ENCODE data around the gene OR6K2. TPM values are rescaled to one million over a fixed set of nuclear protein-coding genes. Genes with fewer than 3 reads are reported as not detected.
"Not testable (repeated sequence)": the region's sequence is repeated elsewhere in the genome, so short reads cannot be mapped to it uniquely, and the experiment has no call there.

Gene OR6K2, protein sequence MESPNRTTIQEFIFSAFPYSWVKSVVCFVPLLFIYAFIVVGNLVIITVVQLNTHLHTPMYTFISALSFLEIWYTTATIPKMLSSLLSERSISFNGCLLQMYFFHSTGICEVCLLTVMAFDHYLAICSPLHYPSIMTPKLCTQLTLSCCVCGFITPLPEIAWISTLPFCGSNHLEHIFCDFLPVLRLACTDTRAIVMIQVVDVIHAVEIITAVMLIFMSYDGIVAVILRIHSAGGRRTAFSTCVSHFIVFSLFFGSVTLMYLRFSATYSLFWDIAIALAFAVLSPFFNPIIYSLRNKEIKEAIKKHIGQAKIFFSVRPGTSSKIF
- not detected in 2 replicates for total RNA-seq (2014; rRNA removed; shearing (Covaris generic); ENCODE audit: low replicate concordance)

DNA sequence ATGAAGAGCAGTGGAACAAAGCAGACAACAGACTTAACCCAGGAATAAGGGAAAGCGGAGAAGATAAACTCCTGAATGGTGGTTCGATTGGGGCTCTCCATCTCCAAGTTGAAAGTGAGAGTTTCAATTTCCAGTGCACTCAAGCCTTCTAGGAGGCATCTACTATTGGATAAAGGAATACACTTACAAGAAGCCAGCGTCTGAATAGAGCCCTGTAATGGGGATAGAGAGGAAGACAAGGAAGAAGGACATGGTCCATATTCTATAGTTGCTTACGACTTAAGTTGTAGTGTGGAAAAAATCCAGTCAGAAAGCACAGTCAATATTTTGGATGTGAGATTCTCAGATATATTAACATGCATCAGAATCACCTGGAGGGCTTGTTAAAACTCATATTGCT, at the start of gene OR6K2:
Gene OR6K2, minus strand, starts transcription at position 101 of the 400 bp plus-strand sequence. Its CDS starts 0 bp downstream, at position 101.
- DNase-seq (ENCODE audit: low read depth), result no peak
- in situ Hi-C loops (cut with HindIII; ENCODE audit: low pct_unique_long_range_greater_than_20kb, low sequenced_read_pairs), result no loop called here

DNA sequence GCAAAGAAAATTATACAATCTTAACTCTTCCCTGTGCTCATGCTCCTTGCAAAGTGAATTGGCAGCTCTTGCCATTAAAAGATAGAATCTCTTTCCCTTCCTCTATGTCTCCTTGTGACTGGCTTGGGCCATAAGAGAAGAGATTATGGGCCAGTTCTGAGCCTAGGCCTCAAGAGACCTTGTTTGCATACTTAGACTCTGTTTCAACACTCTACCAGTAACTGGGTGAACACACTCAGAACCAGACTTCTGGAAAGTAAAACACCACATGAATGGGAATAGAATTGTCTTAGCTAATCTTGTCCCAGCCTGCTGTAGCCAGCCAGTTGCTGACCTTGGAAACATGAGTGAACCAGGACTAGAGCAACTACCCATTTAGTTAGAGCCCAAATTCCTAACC, 35.4 kb upstream of the OR6K2 start:
- no peak for DNase-seq (ENCODE audit: low read depth)
- in situ Hi-C loops (cut with HindIII; ENCODE audit: low pct_unique_long_range_greater_than_20kb, low sequenced_read_pairs), result no loop called here

DNA sequence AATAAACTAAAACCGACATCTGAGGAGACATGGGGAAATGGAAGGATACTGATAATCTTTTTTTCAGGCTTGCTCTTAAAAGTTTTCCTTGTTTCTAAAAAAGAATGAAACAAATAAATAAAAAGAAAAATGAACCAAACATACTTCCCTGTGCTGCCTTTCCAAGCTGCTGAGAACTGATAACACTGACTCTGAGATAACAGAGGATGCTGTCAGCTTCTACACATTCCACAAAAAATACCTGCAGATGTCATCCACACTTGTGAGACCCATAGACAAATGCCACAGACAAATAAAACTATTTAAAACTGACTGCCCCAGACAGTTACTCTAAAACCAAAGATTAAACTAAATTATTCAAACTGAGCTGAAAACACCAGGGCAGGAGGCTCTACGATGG, 32.1 kb upstream of the OR6K2 start:
- DNase-seq (ENCODE audit: low read depth), result no peak
- in situ Hi-C loops (cut with HindIII; ENCODE audit: low pct_unique_long_range_greater_than_20kb, low sequenced_read_pairs), result no loop called here

DNA sequence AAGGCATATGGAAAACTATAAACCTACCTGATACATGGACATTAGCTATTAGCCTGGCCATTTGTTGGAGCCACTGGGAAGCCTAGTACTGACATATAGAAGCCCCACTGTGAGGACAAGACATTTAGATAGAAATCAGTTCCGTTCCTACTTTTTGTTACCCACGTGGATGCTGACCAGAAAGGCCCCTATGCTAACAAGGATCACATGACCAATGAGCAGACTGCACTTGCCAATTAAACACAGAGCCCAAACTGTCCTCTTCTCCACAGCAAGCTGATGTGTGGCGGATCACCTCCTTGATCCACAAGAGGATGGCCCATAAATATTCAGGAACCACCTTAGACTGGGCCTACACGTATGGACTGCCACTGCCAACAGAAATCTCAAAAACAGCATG, 31.3 kb upstream of the OR6K2 start:
- in situ Hi-C loops (cut with HindIII; ENCODE audit: low pct_unique_long_range_greater_than_20kb, low sequenced_read_pairs), result no loop called here

DNA sequence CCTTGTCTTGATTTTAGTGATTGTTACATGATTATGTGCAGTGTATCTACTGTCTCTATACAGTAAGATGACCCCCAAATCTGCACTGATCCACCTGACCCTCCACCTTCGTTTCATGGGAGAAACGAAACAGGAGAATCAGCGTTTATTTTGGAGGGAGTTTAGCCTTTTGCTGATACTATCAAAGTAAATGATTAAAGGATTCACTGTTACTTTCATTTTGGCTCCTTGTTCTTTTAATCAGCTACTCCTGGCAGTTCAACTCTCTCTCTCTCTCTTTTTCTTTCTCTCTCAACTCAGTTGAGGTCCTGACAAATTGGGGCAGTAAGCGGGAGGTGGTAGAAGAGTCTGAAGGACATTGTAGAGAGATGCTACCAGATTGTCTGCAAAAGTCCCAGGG, 30.0 kb upstream of the OR6K2 start:
- in situ Hi-C loops (cut with HindIII; ENCODE audit: low pct_unique_long_range_greater_than_20kb, low sequenced_read_pairs), result no loop called here

More for the DNA sequence above, 31.3 kb upstream of the OR6K2 start:
- no peak for DNase-seq (ENCODE audit: low read depth)

DNA sequence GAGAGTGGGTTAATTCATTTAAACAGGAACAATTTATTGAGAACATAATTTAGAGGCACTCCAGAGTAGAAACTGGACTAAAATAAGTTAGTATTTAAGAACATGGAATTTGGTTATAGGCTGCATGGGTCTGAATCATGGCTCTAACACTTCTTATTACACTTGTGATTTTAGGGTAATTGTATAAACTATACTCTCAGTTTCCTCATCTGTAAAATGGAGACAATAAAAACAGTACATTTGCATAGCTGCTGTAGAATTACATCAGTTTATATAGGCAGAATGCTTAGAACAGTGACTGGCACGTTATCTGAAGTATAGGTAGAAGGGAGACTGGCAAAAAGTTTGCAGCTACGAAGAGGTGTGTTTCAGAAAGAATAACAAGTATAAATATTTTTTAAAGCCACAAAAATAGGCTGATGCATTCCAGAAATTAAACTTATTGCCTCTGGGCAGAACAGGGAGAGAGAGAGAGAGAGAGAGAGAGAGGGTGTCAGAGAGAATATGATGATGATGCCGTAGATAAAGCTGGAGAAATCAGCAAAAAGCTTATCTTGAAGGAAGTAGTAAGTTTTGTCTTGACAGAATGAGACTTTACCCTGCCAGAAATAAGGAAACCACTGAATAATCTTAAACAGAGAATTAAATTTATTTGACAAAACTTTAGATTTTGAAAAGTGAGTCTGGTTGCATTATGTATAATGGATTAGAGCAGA, 28.2 kb upstream of the OR6K2 start:
- no peak for DNase-seq (ENCODE audit: low read depth)
- in situ Hi-C loops (cut with HindIII; ENCODE audit: low pct_unique_long_range_greater_than_20kb, low sequenced_read_pairs), result no loop called here

More for the DNA sequence above, 30.0 kb upstream of the OR6K2 start:
- DNase-seq (ENCODE audit: low read depth), result no peak

DNA sequence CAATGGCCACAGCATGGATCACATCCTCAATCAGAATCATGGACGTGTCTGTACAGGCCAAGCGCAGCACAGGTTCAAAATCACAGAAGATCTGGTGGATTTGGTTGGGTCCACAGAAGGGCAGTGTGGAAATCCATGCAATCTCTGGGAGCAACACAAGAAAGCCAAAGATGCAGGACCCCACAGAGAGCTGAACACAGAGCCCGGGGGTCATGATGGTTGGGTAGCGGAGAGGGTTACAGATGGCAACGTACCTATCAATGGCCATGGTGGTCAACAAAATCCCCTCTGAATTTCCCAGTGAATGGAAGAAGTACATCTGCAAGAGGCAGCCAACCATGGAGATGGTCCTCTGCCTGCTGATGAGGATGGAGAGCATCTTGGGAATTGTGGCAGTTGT, 24.0 kb upstream of the OR6K2 start:
- no peak for DNase-seq (ENCODE audit: low read depth)
- in situ Hi-C loops (cut with HindIII; ENCODE audit: low pct_unique_long_range_greater_than_20kb, low sequenced_read_pairs), result no loop called here

DNA sequence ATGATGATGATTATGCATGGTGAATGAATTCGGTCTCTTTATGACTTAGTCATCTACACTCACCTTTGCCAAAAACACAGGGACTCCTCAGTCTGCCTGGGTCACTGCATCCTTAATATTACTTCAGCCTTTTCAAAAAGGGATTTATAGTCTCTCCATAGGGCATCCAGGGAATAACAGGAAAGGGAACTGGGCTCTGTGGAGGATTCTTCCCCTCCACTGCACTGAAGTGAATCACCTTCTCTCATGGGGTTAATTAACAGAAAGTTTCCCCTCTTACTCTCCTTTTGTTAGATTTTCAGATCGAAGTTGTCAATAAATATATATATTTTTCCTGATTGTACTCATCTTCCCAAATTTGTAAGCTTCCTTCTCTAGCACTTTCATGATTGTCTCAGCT, 20.2 kb upstream of the OR6K2 start, which contains the start of gene OR6K3:
Gene OR6K3, minus strand, starts transcription at position 101 of the 400 bp plus-strand sequence. CDS start 2,605 bp downstream, outside the sequence.
- in situ Hi-C loops (cut with HindIII; ENCODE audit: low pct_unique_long_range_greater_than_20kb, low sequenced_read_pairs), result no loop called here
- no peak for DNase-seq (ENCODE audit: low read depth)

DNA sequence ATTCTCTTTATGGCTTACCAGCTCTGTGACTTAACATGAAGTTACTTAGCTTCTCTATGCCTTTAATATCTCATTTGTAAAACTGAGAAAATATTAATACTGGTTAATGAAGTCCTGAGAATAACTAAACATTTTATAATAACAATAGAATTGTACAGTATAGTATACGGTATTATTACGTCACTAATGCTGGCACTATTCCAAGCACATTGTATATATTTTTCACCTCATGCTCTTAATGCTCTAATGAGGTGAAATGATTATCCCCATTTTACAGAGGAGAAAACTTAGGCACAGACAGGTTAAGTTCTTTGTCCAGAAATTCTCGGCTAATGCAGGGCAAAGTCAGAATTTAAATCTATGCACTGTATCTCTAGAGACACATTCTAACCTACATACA, 19.2 kb upstream of the OR6K2 start:
- DNase-seq (ENCODE audit: low read depth), result no peak
- in situ Hi-C loops (cut with HindIII; ENCODE audit: low pct_unique_long_range_greater_than_20kb, low sequenced_read_pairs), result no loop called here

DNA sequence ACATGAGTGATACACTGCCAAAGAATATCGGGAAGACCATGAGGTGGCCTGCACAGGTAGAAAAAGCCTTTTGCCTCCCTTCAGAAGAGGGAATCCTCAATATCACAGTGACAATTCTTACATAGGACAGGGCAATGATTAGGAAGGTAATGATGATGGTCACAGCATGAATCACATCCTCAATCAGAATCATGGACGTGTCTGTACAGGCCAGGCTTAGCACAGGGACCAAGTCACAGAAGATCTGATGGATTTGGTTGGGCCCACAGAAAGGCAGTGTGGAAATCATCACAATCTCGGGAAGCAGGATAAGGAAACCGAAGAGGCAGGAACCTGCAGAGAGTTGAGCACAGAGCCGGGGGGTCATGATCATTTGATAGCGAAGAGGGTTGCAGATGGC, 16.9 kb upstream of the OR6K2 start:
- in situ Hi-C loops (cut with HindIII; ENCODE audit: low pct_unique_long_range_greater_than_20kb, low sequenced_read_pairs), result no loop called here
- no peak for DNase-seq (ENCODE audit: low read depth)

DNA sequence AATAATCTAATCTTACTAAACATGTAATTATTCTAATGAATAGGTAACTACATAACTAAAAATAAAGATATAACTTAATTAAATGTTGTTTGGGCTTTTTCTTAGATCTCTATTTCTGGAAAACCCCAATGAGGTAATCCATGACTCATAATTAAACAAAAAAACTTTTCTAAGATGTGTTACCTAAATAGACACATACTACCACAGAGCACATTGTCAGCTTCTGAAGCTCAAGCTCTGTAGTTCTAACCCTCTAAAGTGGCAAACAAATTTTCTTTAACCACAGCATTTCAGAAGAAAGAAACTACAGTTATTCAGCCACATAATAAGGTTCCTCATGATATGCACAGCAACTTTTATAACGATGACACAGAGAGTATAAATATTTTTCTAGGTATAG, 15.9 kb upstream of the OR6K2 start:
- no peak for DNase-seq (ENCODE audit: low read depth)
- in situ Hi-C loops (cut with HindIII; ENCODE audit: low pct_unique_long_range_greater_than_20kb, low sequenced_read_pairs), result no loop called here

DNA sequence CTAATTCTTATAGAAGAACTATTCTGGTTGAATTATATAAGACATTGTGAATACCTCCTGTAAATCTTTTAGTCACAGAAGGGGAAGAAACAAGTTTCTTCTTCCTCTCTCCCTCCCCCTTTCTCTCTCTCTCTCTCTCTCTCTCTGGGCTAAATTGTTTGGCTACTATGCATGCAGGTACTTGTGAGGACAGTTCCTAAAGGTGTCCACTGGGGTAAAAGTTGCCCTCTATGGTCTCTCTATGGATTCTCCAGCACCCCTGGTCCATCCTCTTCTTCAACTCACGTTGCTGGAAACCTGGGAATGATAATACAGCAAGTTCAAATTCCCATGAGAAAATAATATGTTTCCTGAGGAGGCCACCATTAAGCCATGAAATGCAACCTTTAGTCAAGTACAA, 14.3 kb upstream of the OR6K2 start:
- in situ Hi-C loops (cut with HindIII; ENCODE audit: low pct_unique_long_range_greater_than_20kb, low sequenced_read_pairs), result no loop called here
- no peak for DNase-seq (ENCODE audit: low read depth)

DNA sequence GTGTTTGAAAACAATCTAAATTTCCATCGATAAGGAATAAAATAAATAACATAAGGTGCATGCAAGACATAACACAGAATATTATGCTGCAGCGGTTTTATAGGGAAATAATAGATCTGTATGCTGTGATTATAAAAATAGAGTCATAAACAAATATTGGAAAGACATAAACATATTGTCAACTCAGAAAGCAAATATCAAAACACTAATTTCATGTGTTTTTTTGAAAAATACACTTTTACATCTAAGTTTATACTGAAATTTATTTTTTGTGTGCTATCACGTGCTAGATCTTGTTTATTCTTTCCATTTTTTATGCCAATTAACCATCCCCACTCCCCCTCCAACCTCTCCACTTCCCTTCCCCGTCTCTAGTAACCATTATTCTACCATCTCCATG, 10.6 kb upstream of the OR6K2 start:
- in situ Hi-C loops (cut with HindIII; ENCODE audit: low pct_unique_long_range_greater_than_20kb, low sequenced_read_pairs), result no loop called here
- no peak for DNase-seq (ENCODE audit: low read depth)

DNA sequence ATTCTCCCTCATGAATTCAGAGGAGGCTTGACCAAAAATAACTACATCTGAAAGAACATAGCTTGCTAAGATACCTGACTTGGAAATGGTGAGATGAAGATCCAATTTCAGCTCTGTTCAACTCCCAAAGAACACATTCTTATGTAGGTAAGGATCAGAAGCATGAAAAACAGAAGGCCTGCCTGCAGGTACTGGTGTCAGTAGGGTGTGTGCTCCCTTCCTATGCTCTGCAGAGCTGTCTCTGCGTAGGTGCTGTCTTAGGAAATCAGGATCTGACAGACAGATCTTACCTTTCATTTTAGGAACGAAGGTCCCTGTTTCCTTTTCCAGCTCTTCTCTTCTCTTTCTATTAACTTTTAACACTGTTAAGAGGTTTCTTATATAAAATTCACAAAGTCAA, 5.6 kb upstream of the OR6K2 start:
- DNase-seq (ENCODE audit: low read depth), result no peak
- in situ Hi-C loops (cut with HindIII; ENCODE audit: low pct_unique_long_range_greater_than_20kb, low sequenced_read_pairs), result no loop called here

DNA sequence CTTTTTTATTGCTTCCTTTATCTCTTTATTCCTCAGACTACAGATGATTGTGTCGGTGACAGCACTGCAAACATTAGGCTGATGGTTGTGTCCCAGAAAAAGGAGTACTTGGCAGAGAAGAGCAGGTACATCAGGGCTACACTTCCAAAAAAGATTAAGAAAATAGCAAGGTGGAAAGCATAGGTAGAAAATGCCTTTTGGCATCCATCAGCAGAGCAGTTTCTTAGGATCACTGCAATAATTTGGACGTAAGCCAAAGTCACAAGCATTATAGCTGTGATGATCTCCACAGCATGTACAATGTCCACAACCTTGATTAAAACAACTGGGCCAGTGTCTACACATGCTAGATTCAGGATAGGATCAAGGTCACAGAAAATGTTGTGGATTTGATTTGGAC, 5.9 kb downstream of the OR6K2 start:
- DNase-seq (ENCODE audit: low read depth), result no peak
- in situ Hi-C loops (cut with HindIII; ENCODE audit: low pct_unique_long_range_greater_than_20kb, low sequenced_read_pairs), result no loop called here

DNA sequence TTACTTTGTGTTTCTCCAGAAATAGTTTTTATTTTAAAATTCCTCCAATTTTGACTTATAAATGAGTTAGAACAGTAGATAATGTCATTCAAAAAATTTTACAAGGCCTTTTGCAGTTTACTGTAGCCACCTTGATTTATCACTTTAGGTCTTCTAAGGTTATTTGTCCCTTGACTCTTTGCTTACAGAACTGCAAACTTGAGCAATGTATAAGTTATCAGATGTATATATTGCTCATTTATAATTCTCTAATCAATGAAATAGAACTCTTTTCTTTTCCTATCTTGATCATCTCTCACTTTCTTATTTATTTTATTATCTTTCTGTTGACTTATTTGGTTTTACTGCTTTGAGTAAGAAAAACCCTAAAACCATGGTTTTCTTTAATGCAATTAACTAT, 8.1 kb downstream of the OR6K2 start:
- no peak for DNase-seq (ENCODE audit: low read depth)
- in situ Hi-C loops (cut with HindIII; ENCODE audit: low pct_unique_long_range_greater_than_20kb, low sequenced_read_pairs), result no loop called here

DNA sequence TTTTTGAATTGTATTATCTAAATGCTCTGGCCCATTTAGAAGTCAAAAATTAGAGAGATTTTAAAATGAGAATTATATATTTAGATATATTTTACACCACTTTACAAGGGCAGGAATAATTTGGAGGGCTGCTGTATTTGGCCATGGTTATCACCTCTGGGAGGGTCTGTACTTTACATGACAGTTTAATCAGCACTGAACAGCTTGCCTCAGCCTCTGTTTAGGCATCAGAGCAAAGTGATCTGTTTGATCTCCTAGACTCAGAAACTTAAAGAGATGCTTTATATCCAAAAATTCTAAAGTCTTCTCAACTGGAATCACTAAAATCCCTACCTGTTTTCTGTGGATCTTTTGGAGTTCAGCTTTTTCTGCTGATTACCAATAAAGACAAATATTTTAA, 8.5 kb downstream of the OR6K2 start:
- DNase-seq (ENCODE audit: low read depth), result no peak
- in situ Hi-C loops (cut with HindIII; ENCODE audit: low pct_unique_long_range_greater_than_20kb, low sequenced_read_pairs), result no loop called here

DNA sequence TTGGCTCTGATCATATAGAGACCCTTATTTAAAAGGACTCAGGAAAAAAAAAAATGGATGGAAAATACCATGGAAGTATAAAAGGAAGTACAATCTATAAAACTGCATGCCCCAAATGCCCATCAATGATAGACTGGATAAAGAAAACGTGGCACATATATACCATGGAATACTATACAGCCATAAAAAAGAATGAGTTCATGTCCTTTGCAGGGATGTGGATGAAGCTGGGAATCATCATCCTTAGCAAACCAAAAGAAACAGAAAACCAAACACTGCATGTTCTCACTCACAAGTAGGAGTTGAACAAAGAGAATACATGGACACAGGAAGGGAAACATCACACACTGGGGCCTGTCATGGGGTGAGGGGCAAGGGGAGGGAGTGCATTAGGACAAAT, 9.3 kb downstream of the OR6K2 start:
- DNase-seq (ENCODE audit: low read depth); in situ Hi-C loops (cut with HindIII; ENCODE audit: low pct_unique_long_range_greater_than_20kb, low sequenced_read_pairs): not testable (repeated sequence)

DNA sequence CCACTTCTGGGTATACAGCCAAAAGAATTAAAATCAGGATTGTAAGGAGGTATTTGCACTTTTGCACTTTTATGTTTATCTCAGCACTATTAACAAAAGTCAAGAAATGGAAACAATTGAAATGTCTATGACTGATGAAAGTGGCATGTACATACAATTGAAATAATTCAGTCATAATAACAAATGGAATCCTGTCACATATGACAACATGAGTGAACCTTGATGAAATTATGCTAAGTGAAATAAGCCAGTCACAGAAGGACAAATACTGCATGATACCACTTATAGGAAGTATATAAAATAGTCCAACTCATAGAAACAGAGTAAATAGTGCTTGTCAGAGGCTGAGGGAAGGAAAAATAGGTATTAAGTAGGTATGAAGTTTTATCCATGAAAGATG, 10.6 kb downstream of the OR6K2 start:
- DNase-seq (ENCODE audit: low read depth), result no peak
- in situ Hi-C loops (cut with HindIII; ENCODE audit: low pct_unique_long_range_greater_than_20kb, low sequenced_read_pairs), result no loop called here

DNA sequence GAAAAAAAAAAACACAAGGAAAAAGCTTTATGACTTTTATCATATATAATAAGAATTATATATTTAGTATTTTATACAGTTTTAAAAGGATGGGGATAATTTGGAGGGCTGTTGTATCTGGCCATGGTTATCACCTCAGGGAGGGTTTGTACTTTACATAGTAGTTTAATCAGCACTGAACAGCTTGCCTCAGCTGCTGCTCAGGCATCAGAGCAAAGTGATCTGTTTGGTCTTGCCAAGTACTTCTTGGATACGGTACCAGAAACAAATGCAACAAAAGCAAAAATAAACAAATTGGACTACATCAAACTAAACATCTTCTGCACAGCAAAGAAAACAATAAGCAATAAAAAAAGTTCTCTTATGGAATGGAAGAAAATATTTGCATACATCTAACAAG, 11.3 kb downstream of the OR6K2 start:
- in situ Hi-C loops (cut with HindIII; ENCODE audit: low pct_unique_long_range_greater_than_20kb, low sequenced_read_pairs), result no loop called here
- DNase-seq (ENCODE audit: low read depth), result no peak

All from Caki2 (cell line).